KG1 (cell line): ENCODE results near the gene MBD3.

ENCODE experiments used
- DNase-seq: peaks from one replicate; lab custom pipeline; 2025; lab: John Stamatoyannopoulos, UW

The MBD3 gene

GRCh38 chr19:1619094-1619439 is 26.4 kb upstream of the MBD3 start:
- no peak for DNase-seq

GRCh38 chr19:1618157-1619093 is 25.8 kb upstream of the MBD3 start:
- DNase-seq: no peak

- no peak for DNase-seq
Measured at GRCh38 chr19:1616875-1617274, 24.2 kb upstream of the MBD3 start.

GRCh38 chr19:1616396-1616795 is 23.7 kb upstream of the MBD3 start:
- DNase-seq: no peak

GRCh38 chr19:1615156-1615765 is 22.6 kb upstream of the MBD3 start:
- no peak for DNase-seq

GRCh38 chr19:1613808-1614570 is 21.3 kb upstream of the MBD3 start:
- no peak for DNase-seq

- DNase-seq: no peak
Measured at GRCh38 chr19:1613146-1613545, 20.5 kb upstream of the MBD3 start.

GRCh38 chr19:1612114-1613086 is 19.7 kb upstream of the MBD3 start:
- no peak for DNase-seq

GRCh38 chr19:1611353-1611752 is 18.7 kb upstream of the MBD3 start:
- no peak for DNase-seq

- DNase-seq: no peak
Measured at GRCh38 chr19:1610579-1610978, 17.9 kb upstream of the MBD3 start.

GRCh38 chr19:1609680-1610474 is 17.2 kb upstream of the MBD3 start:
- no peak for DNase-seq

- DNase-seq: no peak
Measured at GRCh38 chr19:1609103-1609396, 16.4 kb upstream of the MBD3 start.

- DNase-seq: no peak
Measured at GRCh38 chr19:1608359-1609102, 15.9 kb upstream of the MBD3 start.

GRCh38 chr19:1606138-1606651 is 13.5 kb upstream of the MBD3 start:
- DNase-seq: no peak

GRCh38 chr19:1605236-1606137 is 12.8 kb upstream of the MBD3 start, which contains the start of gene UQCR11:
UQCR11 (minus strand) TSS chr19:1605462; CDS start chr19:1605409, 53 bp downstream.
- DNase-seq: peak; percentile 95

GRCh38 chr19:1602091-1602707 is 9.5 kb upstream of the MBD3 start:
- DNase-seq: no peak

GRCh38 chr19:1601613-1602064 is 9.0 kb upstream of the MBD3 start:
- DNase-seq: no peak

- no peak for DNase-seq
Measured at GRCh38 chr19:1599460-1599846, 6.8 kb upstream of the MBD3 start.
